ENCODE results near the gene STARD3. TPM values are rescaled to one million over a fixed set of nuclear protein-coding genes. Genes with fewer than 3 reads are reported as not detected.

Gene STARD3
- total RNA-seq, 4 donors from 2014 or later = 102 to 212 (median 145) TPM

DNA sequence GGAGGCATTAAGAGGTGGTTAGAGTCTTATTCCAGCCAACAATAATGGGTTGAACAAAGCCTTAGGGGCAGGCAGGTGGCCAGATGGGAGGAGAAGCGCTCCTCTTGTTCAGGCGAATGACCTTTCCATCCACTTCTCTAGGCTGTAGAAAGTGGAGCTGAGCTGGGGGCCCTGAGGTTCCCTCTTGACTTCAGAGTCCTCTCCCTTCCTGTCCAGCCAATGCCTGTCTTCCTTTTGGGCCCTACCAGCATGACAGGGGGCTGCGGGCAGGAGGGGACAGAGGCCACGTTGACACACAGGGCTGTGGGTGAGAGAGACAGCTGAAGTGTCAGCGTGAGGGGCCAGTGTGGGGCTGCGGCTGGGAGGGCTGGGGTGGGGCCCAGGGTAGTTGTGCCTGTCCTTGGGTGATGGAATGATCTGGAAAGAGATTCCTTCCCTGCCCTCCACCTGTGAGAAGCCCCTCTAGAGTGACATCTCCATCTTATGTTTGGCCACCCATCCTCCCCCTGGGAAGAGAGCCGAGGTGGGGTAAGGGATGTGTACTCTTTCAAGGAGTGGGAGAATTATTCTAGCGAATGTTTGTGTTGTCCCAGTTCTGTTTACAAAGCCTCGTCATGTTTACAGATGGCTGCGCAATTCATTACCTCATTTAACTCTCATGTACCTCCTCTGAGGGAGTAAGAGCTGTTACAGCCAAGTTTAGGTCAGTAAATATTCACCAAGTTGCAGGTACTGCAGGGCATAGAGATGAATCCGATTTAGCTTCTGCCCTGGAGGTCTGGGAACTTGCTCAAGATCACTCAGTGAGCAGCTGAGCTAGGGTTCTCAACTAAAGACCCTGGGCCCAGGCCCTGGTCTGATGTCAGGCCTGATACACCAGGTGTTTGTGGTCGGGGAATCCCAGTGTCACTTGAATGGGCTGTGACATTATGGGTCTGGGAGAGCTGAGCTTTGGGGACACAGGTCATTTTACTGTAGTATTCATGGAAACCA, 66.3 kb downstream of the STARD3 start:
- TF ChIP-seq POLR2A (IDR thresholded peaks at IDR 0.05) = no peak
- TF ChIP-seq, protein P1, sequence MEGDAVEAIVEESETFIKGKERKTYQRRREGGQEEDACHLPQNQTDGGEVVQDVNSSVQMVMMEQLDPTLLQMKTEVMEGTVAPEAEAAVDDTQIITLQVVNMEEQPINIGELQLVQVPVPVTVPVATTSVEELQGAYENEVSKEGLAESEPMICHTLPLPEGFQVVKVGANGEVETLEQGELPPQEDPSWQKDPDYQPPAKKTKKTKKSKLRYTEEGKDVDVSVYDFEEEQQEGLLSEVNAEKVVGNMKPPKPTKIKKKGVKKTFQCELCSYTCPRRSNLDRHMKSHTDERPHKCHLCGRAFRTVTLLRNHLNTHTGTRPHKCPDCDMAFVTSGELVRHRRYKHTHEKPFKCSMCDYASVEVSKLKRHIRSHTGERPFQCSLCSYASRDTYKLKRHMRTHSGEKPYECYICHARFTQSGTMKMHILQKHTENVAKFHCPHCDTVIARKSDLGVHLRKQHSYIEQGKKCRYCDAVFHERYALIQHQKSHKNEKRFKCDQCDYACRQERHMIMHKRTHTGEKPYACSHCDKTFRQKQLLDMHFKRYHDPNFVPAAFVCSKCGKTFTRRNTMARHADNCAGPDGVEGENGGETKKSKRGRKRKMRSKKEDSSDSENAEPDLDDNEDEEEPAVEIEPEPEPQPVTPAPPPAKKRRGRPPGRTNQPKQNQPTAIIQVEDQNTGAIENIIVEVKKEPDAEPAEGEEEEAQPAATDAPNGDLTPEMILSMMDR (IDR thresholded peaks at IDR 0.05) = no peak
- DNase-seq = no peak
- Histone ChIP-seq H3K9me3 (no peaks in the 10 kb centered on the region), H3K4me3 (peak overlapping the region in 1 of 4 donors; percentile 14), H3K27me3 (no peaks in the 10 kb centered on the region), H3K27ac (peak overlapping the region in 3 of 4 donors; percentile 64 to 92 (median 76)), H3K4me1 (peaks cover 3 to 67% (median 6%) of the 10 kb centered on the region in 4 donors), H3K36me3 (peaks cover 0 to 10% (median 0%) of the 10 kb centered on the region in 3 donors)

- no peak for DNase-seq
- TF ChIP-seq, protein P1 (IDR thresholded peaks at IDR 0.05) = no peak
- no peak for TF ChIP-seq POLR2A (IDR thresholded peaks at IDR 0.05)
- Histone ChIP-seq H3K4me3 (no peak overlapping the region), H3K4me1 (peaks cover 3 to 71% (median 6%) of the 10 kb centered on the region in 4 donors), H3K36me3 (peaks cover 0 to 17% (median 0%) of the 10 kb centered on the region in 3 donors), H3K27me3 (no peaks in the 10 kb centered on the region), H3K9me3 (no peaks in the 10 kb centered on the region), H3K27ac (peak overlapping the region in 3 of 4 donors; percentile 64 to 92 (median 76))
These were observed 67.0 kb downstream of the STARD3 start for GRCh38 chr17:39703913-39704312.

- Histone ChIP-seq H3K4me1 (peaks cover 3 to 71% (median 6%) of the 10 kb centered on the region in 4 donors), H3K36me3 (peaks cover 0 to 28% (median 0%) of the 10 kb centered on the region in 3 donors), H3K9me3 (no peaks in the 10 kb centered on the region), H3K4me3 (peak overlapping the region in 2 of 4 donors; percentile 10 to 19), H3K27me3 (no peaks in the 10 kb centered on the region), H3K27ac (peak overlapping the region in 3 of 4 donors; percentile 76 to 92 (median 91))
- DNase-seq = peak in 1 of 3 donors; percentile 51
- TF ChIP-seq POLR2A (IDR thresholded peaks at IDR 0.05) = no peak
- TF ChIP-seq, protein P1 (IDR thresholded peaks at IDR 0.05) = peak in 3 of 6 experiments; percentile 38 to 51 (median 47)
These were observed 68.0 kb downstream of the STARD3 start for GRCh38 chr17:39704821-39705551.

GRCh38 chr17:39705786-39706348, 68.9 kb downstream of the STARD3 start:
- Histone ChIP-seq H3K9me3 (no peaks in the 10 kb centered on the region), H3K4me3 (peak overlapping the region in 2 of 4 donors; percentile 10 to 24), H3K27me3 (no peaks in the 10 kb centered on the region), H3K36me3 (peaks cover 0 to 37% (median 0%) of the 10 kb centered on the region in 3 donors), H3K4me1 (peaks cover 3 to 71% (median 6%) of the 10 kb centered on the region in 4 donors), H3K27ac (peak overlapping the region in 3 of 4 donors; percentile 76 to 92 (median 91))
- peak in 2 of 3 donors; percentile 83 to 85 for DNase-seq
- TF ChIP-seq, protein P1 (IDR thresholded peaks at IDR 0.05) = peak in 2 of 6 experiments; percentile 22 to 33
- TF ChIP-seq POLR2A (IDR thresholded peaks at IDR 0.05) = peak in 1 of 2 donors; percentile 43

GRCh38 chr17:39706383-39706782, 69.4 kb downstream of the STARD3 start:
- Histone ChIP-seq H3K4me3 (peak overlapping the region in 1 of 4 donors; percentile 24), H3K4me1 (peaks cover 3 to 71% (median 6%) of the 10 kb centered on the region in 4 donors), H3K27ac (peak overlapping the region in 3 of 4 donors; percentile 76 to 92 (median 91)), H3K9me3 (no peaks in the 10 kb centered on the region), H3K36me3 (peaks cover 0 to 42% (median 0%) of the 10 kb centered on the region in 3 donors), H3K27me3 (no peaks in the 10 kb centered on the region)
- DNase-seq = no peak
- no peak for TF ChIP-seq POLR2A (IDR thresholded peaks at IDR 0.05)
- TF ChIP-seq, protein P1 (IDR thresholded peaks at IDR 0.05) = no peak

Data from Peyer's patch (tissue), 4 donors.